ENCODE data around the gene MSLN. TPM values are rescaled to one million over a fixed set of nuclear protein-coding genes. Genes with fewer than 3 reads are reported as not detected.

The MSLN gene
- total and polyA plus RNA-seq, 2 experiments from 2014 or later, result 4.5 TPM; not detected in 1

GRCh38 chr16:807347-808084 lies 47.0 kb downstream of the MSLN start:
- Histone ChIP-seq H3K4me1 (ENCODE audit: low read depth) (no peaks in the 10 kb centered on the region), H3K4me3 (peak overlapping the region; percentile 74), H3K27me3 (peaks cover 16% of the 10 kb centered on the region), H3K36me3 (no peaks in the 10 kb centered on the region), H3K9me3 (ENCODE audit: low read depth) (no peaks in the 10 kb centered on the region), H3K27ac (peak overlapping the region; percentile 90)
- peak; percentile 89 to 94 for DNase-seq (ENCODE audit: low read depth in 1 of 2, low spot score in 1 of 2)
- TF ChIP-seq, protein P1, sequence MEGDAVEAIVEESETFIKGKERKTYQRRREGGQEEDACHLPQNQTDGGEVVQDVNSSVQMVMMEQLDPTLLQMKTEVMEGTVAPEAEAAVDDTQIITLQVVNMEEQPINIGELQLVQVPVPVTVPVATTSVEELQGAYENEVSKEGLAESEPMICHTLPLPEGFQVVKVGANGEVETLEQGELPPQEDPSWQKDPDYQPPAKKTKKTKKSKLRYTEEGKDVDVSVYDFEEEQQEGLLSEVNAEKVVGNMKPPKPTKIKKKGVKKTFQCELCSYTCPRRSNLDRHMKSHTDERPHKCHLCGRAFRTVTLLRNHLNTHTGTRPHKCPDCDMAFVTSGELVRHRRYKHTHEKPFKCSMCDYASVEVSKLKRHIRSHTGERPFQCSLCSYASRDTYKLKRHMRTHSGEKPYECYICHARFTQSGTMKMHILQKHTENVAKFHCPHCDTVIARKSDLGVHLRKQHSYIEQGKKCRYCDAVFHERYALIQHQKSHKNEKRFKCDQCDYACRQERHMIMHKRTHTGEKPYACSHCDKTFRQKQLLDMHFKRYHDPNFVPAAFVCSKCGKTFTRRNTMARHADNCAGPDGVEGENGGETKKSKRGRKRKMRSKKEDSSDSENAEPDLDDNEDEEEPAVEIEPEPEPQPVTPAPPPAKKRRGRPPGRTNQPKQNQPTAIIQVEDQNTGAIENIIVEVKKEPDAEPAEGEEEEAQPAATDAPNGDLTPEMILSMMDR (IDR thresholded peaks at IDR 0.05; ENCODE audit: low read depth, low read length), result no peak

DNA sequence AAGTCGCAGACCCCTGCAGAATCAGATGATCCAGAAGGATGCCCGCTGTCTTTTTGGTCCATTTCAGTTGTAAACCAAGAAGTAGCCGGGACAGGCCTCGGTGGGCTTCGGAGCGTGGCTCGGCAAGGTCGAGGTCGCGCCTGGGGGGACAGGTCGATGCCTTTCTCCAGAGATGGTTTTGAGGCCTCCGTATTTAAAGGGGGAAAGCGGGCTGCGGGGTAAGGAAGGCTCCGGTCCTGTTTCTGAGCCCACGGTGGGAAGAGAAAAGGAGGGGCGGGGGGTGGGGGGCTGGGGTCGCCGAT lies 47.5 kb downstream of the MSLN start:
- Histone ChIP-seq H3K36me3 (no peaks in the 10 kb centered on the region), H3K27me3 (peaks cover 15% of the 10 kb centered on the region), H3K4me1 (ENCODE audit: low read depth) (no peaks in the 10 kb centered on the region), H3K27ac (no peak overlapping the region), H3K9me3 (ENCODE audit: low read depth) (no peaks in the 10 kb centered on the region), H3K4me3 (peak overlapping the region; percentile 74)
- TF ChIP-seq, protein P1 (IDR thresholded peaks at IDR 0.05; ENCODE audit: low read depth, low read length), result no peak
- no peak for DNase-seq (ENCODE audit: low read depth in 1 of 2, low spot score in 1 of 2)

DNA sequence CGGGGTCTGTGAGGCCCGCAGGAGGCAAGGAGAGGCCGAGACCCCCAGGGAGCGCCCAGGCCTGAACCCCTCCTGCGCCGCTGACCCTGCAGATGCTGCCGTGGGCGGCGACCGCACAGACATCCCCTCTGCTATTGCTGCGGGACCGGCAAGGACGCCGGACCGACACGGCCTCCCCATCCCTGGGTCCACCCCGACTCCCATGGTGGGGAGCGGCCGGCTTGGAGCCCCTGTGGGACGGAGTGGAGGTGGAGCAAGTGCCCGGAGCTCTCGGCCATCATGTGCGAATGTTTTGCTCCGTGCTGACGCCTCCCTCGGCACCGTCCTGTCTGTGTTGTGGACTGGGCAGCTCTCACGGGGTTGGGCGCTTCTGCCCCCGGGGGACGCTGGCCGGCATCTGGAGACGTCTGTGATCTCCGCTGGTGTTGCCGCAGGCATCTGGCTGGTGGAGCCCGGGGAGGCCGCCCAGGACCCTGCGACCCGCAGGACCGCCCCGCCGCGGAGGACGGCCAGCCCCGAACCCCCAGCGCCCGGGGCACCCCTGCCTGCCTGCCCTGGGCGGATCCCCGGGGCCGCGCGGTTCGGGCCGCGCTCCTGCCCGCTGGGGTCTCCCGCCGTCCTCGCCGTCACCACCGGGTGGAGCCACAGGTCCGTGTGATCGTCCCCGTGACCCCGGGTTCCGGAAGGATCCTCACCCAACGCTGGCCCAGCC lies 52.8 kb downstream of the MSLN start:
- peaks cover 19% of the 10 kb centered on the region for H3K27me3 ChIP-seq
- no peaks in the 10 kb centered on the region for H3K4me1 ChIP-seq (ENCODE audit: low read depth)

GRCh38 chr16:813916-814412 lies 53.4 kb downstream of the MSLN start:
- TF ChIP-seq, protein P1 (IDR thresholded peaks at IDR 0.05; ENCODE audit: low read depth, low read length), result no peak
- Histone ChIP-seq H3K9me3 (ENCODE audit: low read depth) (no peaks in the 10 kb centered on the region), H3K36me3 (no peaks in the 10 kb centered on the region), H3K4me3 (no peak overlapping the region), H3K27ac (no peak overlapping the region), H3K27me3 (peaks cover 19% of the 10 kb centered on the region), H3K4me1 (ENCODE audit: low read depth) (no peaks in the 10 kb centered on the region)
- DNase-seq (ENCODE audit: low read depth in 1 of 2, low spot score in 1 of 2), result no peak

More for the DNA sequence above, 52.8 kb downstream of the MSLN start:
- Histone ChIP-seq H3K27ac (no peak overlapping the region), H3K9me3 (ENCODE audit: low read depth) (no peaks in the 10 kb centered on the region), H3K4me3 (no peak overlapping the region), H3K36me3 (no peaks in the 10 kb centered on the region)
- DNase-seq (ENCODE audit: low read depth in 1 of 2, low spot score in 1 of 2), result peak; percentile 36 to 77
- TF ChIP-seq, protein P1 (IDR thresholded peaks at IDR 0.05; ENCODE audit: low read depth, low read length), result peak; percentile 48

- TF ChIP-seq, protein P1 (IDR thresholded peaks at IDR 0.05; ENCODE audit: low read depth, low read length), result no peak
- peak in 1 of 2 donors; percentile 6 for DNase-seq (ENCODE audit: low read depth in 1 of 2, low spot score in 1 of 2)
- no peaks in the 10 kb centered on the region for H3K9me3 ChIP-seq (ENCODE audit: low read depth)
- H3K4me1 ChIP-seq (ENCODE audit: low read depth), result no peaks in the 10 kb centered on the region
- H3K36me3 ChIP-seq, result no peaks in the 10 kb centered on the region
- peaks cover 19% of the 10 kb centered on the region for H3K27me3 ChIP-seq
- no peak overlapping the region for H3K4me3 ChIP-seq
- no peak overlapping the region for H3K27ac ChIP-seq
Observed at GRCh38 chr16:814974-815373, 54.4 kb downstream of the MSLN start.
